ENCODE measurements around the gene SVBP. TPM values are rescaled to one million over a fixed set of nuclear protein-coding genes. Genes with fewer than 3 reads are reported as not detected.
A peak's percentile ranks its signal among the peaks of the same experiment; 100 is the strongest.

The SVBP gene
- total RNA-seq (10 to 100 TPM; 15.1 to 32.3 (median 20.1) TPM), polyA plus RNA-seq (10 to 100 TPM; 34.2 to 41.7 (median 39.9) TPM)
- long read RNA-seq, donor 1, transcript SVBP-201 (3 exons, 658 nt), result major isoform, 48 of 55 reads
- long read RNA-seq, donor 1, partial matches to known transcripts, result 7 of 55 reads
- long read RNA-seq, donor 1, other reads (novel, unspliced or antisense), result 0 of 55 reads
- long read RNA-seq, donor 2, transcript SVBP-201 (3 exons, 658 nt), result major isoform, 43 of 43 reads
- long read RNA-seq, donor 2, partial matches to known transcripts, result 0 of 43 reads
- long read RNA-seq, donor 2, other reads (novel, unspliced or antisense), result 0 of 43 reads

- Histone ChIP-seq H3K27ac (peak within 1 kb of the TSS; percentile 91 to 98 (median 96)), H3K27me3 (replicated peaks in 1 of 7) (no peaks in the 10 kb centered on the region), H3K4me1 (peaks cover 20 to 43% (median 26%) of the 10 kb centered on the region in 6 donors), H3K9me3 (no peaks in the 10 kb centered on the region), H3K36me3 (peaks cover 0 to 14% (median 0%) of the 10 kb centered on the region in 6 donors), H3K4me3 (peak within 1 kb of the TSS; percentile 56 to 79 (median 66))
- DNase-seq, result peak; percentile 98
- WGBS, 5 donors, result 1 to 2% (median 1%) methylated on average over 31 to 66 of the region's 66 CpGs
- TF ChIP-seq POLR2AphosphoS5 (IDR thresholded peaks at IDR 0.05), result peak; percentile 87 to 90 (median 88)
- TF ChIP-seq POLR2A (IDR thresholded peaks at IDR 0.05), result no peak
- peak in 2 of 11 experiments; percentile 8 to 18 for TF ChIP-seq CTCF (IDR thresholded peaks at IDR 0.05 in 8 of 11, conservative IDR thresholded peaks at IDR 0.05 in 3 of 11)
- intact Hi-C loops (cut with DNase I; ENCODE audit: low total_unique reads), result no loop called here
Observed at GRCh38 chr1:42816585-42817439, at the start of gene SVBP, which contains the start of gene ERMAP. Gene SVBP, minus strand, starts transcription at chr1:42817397. Its CDS starts 853 bp downstream, at chr1:42816544. Gene ERMAP, plus strand, starts transcription at chr1:42817122. Its CDS starts 13,327 bp downstream, at chr1:42830449.

GRCh38 chr1:42866549-42866948 lies 49.4 kb upstream of the SVBP start:
- H3K27ac ChIP-seq, result no peak overlapping the region
- H3K4me1 ChIP-seq, result no peaks in the 10 kb centered on the region
- TF ChIP-seq POLR2A (IDR thresholded peaks at IDR 0.05) (no peak), CTCF (IDR thresholded peaks at IDR 0.05 in 8 of 11, conservative IDR thresholded peaks at IDR 0.05 in 3 of 11) (no peak), POLR2AphosphoS5 (IDR thresholded peaks at IDR 0.05) (no peak)
- WGBS, 5 donors, result 82 to 94% (median 85%) methylated on average over 5 of the region's 5 CpGs
- intact Hi-C loops (cut with DNase I; ENCODE audit: low total_unique reads), result no loop called here
- peaks cover 0 to 13% (median 0%) of the 10 kb centered on the region in 7 donors for H3K27me3 ChIP-seq (replicated peaks in 1 of 7)
- DNase-seq, result no peak
- peaks cover 0 to 4% (median 0%) of the 10 kb centered on the region in 8 donors for H3K9me3 ChIP-seq
- H3K4me3 ChIP-seq, result no peak overlapping the region
- no peaks in the 10 kb centered on the region for H3K36me3 ChIP-seq

- Histone ChIP-seq H3K27ac (no peak overlapping the region), H3K4me1 (no peaks in the 10 kb centered on the region), H3K4me3 (no peak overlapping the region), H3K9me3 (peaks cover 0 to 20% (median 0%) of the 10 kb centered on the region in 8 donors), H3K36me3 (no peaks in the 10 kb centered on the region), H3K27me3 (replicated peaks in 1 of 7) (peaks cover 0 to 28% (median 0%) of the 10 kb centered on the region in 7 donors)
- intact Hi-C loops (cut with DNase I; ENCODE audit: low total_unique reads), result no loop called here
- TF ChIP-seq POLR2AphosphoS5 (IDR thresholded peaks at IDR 0.05) (no peak), CTCF (IDR thresholded peaks at IDR 0.05 in 8 of 11, conservative IDR thresholded peaks at IDR 0.05 in 3 of 11) (no peak), POLR2A (IDR thresholded peaks at IDR 0.05) (no peak)
- no peak for DNase-seq
Observed at GRCh38 chr1:42861014-42861399, 43.8 kb upstream of the SVBP start.

All from spleen (tissue), 13 donors.